ENCODE data around the gene ATF6.

- TF ChIP-seq CTCF (IDR thresholded peaks at IDR 0.05) (no peak), POLR2AphosphoS5 (IDR thresholded peaks at IDR 0.05; ENCODE audit: low read depth, low read length) (no peak), REST (IDR thresholded peaks at IDR 0.05; ENCODE audit: insufficient read depth in 1 of 2, low read depth in 2 of 2, low read length in 1 of 2) (no peak), SIN3A (IDR thresholded peaks at IDR 0.05; ENCODE audit: borderline replicate concordance, insufficient read depth, low read depth, low read length) (no peak), TCF7L2 (IDR thresholded peaks at IDR 0.05; ENCODE audit: low read depth, low read length) (no peak)
Observed at GRCh38 chr1:161721738-161722343, 44.3 kb upstream of the ATF6 start.

Data from Panc1 (cell line).